Islet of Langerhans (tissue), 1 donor: Measurements from ENCODE around the gene HEXIM1.

Source experiments
- FAIRE-seq: peaks from one replicate; lab custom pipeline; 2011; peaks lifted over from hg19 to GRCh38; lab: Jason Lieb, UNC

HEXIM1 gene, protein sequence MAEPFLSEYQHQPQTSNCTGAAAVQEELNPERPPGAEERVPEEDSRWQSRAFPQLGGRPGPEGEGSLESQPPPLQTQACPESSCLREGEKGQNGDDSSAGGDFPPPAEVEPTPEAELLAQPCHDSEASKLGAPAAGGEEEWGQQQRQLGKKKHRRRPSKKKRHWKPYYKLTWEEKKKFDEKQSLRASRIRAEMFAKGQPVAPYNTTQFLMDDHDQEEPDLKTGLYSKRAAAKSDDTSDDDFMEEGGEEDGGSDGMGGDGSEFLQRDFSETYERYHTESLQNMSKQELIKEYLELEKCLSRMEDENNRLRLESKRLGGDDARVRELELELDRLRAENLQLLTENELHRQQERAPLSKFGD

DNA sequence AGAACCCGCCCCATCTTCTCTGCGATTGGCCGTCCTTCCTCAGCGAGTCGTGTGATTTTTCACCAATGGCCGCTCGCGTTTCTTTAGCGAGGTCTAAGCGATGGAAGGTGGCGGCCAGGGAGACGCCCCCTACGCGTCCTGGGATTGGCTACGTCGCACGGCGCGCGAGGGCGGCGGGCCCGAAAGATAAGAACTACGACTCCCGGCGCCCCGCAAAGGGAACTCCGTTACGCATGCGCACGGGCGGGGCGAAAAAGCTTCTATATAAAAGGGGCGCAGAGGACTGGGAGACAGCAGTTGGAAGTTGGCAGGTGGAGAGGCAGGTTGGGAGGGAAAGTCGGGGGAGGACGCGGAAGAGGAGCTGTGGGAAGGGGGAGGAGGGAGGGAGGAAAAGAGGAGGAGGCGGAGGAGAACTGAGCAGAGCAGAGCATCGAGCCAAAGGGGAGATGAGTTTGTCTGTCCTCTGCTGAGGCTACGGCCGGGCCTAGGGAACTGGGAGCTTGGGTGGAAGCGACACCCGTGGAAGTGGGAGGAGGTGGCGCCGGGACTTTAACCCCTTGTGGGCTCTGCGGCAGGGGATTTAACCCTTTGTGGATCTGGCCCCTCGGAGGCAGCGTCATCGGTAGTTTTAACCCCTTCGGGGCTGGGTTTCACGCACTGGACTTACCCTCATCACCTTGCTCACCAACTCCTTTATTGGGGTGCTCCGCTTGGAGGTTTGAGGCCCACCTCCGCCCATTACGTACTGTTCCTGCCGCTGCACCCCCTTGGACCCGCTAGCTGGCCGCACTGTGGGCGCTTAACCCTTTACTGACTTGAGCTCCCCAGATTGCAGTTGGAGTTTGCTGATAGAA is at the start of gene HEXIM1:
HEXIM1 (plus strand) TSS at position 293 of the 854 bp plus-strand sequence. CDS start 716 bp downstream, outside the sequence.
- FAIRE-seq, result peak; percentile 78

DNA sequence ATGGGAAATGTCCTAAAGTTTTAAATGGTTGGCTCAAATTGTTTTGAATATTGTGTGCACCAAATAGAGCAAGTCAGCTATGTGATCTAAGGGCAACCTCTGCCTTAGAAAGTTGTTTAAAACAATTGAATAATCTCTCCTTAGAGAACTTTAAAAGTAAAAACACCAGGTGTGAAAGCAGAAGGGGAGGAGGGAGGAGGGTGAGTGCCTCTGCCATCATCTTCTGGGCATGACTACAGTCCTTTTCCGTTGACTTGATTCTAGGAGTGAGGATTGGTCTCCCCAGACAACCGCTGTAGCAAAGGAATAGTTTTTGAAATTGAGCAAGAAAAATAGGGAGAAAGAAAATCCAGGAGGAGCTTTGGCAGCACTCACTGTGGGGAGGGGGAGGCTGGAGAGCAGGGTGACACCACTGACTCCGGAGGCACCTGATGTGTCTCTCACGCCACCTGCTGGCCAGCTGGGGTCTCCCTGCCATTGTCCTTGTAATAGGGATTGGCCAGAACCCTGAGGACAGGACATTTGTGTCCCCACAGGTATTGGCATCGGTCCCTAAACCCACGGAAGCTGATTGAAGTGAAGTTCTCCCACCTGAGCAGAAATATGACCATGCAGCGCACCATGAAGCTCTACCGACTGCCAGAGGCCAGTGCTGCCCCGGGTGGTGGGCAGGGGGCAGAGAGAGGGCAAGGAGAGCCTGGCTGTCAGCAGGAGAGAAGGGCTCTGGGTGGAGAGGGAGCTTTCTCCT is 49.2 kb upstream of the HEXIM1 start:
- no peak for FAIRE-seq

DNA sequence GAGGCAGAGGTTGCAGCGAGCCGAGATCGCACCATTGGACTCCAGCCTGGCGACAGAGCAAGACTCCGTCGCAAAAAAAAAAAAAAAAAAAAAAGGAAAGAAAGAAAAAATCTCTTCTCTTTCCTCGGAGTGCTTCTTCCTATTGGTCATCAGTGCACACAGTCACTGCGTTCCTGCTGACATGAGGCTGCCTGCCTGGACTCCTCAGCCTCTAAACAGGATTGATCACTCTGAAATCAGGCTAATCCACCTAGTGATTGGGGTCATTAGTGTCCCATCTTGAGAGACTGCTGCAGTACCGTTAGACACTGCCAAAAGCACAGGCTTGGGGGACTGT is 46.8 kb upstream of the HEXIM1 start:
- FAIRE-seq, result no peak

DNA sequence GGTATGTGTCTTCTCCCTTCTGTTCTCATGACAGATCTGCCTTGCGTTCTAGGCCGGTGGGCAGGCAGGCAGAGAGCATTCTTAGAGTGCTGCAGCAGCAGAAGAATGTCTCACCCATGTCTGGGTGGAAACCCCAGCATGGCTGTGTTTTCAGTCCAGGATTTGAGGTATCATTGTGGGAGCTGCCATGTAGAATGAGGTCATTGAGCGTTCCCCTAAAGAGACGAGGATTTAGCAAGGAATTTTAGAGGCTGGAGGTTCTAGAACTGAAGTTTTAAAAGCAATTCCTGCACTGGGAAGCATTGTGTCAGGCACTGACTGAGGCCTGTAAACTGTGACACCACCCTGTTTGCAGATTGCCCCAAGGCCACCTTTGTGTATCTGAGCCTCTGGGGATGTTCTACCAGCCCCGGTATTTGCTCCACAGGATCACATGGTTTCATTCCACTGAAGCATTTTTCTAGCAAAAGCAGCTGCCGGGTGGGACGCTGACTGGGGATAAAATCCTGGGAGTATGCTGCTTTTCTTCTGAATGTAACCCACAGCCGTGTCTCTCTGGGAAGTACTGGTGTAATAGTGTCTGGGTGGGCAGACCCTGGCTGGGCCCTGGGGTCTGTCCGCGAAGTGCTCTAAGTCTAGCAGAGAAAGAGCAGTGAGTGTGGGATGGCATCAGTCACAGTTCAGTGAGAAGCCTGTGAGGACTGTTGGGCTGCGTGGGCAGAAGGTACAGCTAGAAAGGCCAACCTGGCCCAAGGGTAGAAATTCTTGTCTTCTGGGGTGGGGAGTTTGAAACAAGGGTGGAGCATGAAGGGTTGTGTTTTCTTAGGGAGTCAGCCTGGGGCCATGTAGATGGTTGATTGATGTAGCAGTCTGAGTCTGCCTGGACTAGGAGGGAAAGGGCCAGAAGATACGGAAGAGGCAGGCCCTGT is 46.1 kb upstream of the HEXIM1 start:
- no peak for FAIRE-seq

DNA sequence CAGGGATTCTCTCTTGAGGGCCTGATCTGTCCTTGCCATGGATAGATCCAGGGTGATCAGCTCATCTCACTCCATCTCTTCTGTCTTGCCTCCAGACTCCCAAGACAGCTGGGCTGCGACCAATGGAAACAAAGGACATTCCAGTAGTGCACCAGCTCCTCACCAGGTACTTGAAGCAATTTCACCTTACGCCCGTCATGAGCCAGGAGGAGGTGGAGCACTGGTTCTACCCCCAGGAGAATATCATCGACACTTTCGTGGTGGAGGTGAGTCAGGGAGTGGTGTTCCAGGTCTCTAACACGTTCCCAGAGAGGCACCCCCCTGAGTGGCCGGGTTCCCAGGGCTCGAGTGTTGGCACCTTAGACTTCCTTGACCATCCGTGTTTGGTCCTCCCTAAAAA is 45.4 kb upstream of the HEXIM1 start:
- FAIRE-seq, result no peak

DNA sequence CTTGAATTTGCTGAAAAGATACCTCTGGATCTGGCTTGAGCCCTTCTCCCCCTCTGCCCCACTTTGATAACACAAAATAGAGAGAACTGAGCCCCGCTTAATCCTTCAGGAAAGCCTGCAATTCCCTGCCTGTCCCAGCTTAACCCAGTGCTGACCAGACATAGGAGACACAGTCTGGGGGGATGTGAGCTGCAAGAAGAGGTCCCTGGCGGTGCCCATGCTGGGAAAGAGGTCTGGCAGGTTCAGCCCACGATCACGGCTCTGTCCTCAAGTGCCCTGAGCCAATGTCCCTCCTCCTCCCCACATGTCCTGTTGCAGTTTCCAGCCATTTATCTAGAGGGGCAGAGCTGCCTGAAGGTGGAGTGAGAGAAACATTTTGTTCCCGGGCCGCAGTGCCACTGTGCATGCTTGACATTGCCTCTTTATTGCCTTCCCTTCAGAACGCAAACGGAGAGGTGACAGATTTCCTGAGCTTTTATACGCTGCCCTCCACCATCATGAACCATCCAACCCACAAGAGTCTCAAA is 44.9 kb upstream of the HEXIM1 start:
- no peak for FAIRE-seq

DNA sequence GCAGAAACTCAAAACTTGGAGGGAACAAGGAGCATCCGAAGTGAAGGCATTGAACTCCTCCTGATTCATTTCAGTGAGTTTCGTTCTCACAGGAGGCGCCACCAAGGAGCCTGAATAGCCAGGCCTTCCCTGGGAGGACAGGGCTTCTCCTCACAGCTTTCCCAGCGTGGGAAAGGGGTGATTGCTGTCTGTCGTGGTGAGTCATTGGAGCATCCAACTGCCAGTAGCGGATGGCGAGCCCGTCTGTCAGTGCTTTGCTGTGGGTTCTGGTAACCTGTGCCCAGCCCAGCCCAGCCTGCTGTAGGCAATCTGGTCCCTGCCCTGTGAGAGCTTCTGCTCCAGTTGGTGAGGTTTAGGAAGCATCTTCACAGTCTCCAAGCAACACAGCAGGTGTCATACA is 44.2 kb upstream of the HEXIM1 start:
- no peak for FAIRE-seq

DNA sequence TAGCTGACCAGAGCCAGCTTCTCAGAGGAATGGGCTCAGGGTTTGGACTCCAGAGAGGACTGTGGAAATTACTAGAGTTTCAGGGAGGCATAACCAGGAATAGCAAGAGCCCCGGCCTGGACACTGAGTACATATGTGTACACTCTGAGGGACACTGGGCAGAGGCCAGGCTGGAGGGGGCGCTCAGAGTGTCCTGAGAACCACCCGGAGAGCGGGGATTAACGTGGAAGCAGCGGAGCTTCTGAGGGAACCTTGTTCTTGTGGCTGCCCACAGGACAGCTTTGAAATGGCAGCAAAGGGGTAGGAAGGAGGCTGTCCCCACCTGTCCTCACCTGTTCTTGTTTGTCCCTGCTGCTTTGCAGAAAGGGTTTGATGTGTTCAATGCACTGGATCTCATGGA is 43.8 kb upstream of the HEXIM1 start:
- no peak for FAIRE-seq

DNA sequence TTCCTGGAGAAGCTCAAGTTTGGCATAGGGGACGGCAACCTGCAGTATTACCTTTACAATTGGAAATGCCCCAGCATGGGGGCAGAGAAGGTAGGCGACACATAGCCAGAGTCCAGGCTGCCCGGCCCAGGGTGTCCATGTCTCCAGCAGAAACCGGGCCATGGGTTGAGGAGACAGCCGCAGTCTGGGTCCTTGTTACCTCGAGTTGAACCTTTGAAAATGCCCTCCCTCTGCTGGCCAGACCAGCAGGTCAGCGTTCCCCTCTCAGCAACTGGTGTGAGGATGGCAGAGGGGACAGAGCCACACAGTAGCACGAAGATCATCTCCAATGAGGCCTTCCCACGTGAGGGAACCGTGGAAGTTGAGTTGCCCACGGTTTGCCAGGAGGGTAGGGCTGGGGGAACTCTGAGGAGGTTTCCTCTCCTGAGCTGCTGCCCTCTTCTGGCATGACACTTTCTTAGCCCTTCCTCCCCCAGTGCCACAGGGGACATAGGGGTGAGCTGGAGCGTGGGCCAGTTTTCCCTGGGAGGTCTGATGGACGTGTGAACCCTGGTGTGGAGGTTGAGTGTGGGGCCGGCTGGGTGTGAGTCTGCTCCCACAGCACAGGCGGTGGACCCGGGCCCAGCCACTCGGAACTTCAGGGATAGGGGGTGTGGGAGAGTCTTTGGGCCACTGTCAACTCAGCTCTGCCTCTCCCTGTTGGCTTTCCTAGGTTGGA is 43.2 kb upstream of the HEXIM1 start:
- FAIRE-seq, result no peak

DNA sequence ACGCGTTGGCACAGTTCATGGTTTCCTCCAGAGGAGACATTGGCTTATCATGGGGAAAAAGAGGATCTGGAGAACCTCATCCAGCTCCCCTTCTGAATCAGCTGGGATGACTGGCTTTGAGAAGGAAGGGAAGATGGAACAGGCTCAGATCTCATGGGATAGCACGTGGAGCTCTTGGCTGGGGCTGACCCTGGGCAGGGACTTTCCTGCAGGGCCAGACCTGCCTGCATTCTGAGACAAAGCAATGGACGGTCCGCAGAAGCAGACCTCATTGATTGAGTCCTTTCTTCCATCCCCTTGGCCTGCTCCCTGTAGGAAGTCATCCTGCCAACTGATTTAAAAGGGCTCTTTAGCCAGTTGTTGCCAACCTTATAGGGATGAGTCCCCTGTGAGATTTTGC is 42.2 kb upstream of the HEXIM1 start:
- FAIRE-seq, result no peak

DNA sequence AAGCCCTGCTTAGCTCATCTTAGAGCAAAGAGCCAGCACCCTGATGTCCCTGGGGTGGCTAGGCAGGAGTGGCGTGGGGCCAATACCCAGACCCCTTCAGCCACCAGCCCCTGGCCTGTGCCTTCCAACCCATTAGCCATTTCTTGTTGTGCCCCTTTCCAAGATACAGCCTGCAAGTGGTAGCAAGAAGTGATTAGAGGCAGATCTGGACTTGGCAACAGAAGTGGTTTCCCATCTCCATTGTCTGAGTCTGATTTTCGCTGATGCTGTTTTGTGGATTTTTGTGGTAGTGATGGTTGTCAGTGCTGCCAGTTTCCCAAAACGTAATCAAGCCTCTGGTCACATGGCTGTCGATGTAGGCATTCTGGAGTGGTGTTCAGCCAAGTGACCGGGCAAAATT is 41.7 kb upstream of the HEXIM1 start:
- FAIRE-seq, result no peak

DNA sequence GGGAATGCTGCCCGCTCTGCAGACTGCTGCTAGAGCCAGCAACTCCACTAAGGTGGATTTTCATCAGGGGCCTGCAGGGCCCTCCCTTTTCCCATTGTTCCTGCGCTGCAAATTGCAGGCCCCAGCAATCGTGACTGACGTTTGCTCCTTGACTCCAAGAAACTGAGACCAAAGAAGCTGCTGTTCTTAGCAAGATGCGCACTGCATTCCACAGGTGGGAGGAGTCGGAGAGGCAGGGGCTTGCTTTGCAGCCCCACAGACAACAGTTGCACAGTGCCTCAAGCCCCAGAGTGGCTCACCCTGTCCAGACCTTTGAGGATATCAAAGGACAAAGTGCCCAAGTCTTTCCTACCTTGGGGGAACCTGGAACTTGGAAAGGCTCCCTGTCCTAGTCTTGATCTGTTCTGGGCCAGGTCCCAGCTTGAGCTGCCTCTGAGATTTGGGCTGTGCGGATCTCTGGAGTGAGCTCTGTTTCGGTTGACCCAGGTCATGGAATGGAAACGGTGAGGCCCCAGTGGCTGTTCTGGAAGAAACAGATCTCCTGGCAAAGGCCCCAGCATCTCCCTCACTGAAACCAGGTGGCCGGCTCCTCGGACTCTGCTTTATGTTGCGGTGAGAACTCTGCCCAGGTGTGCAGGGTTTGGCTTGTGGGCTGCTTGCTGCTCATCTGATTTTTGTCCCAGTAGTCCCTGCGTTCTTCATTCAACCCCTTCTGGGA is 40.8 kb upstream of the HEXIM1 start:
- FAIRE-seq, result no peak

DNA sequence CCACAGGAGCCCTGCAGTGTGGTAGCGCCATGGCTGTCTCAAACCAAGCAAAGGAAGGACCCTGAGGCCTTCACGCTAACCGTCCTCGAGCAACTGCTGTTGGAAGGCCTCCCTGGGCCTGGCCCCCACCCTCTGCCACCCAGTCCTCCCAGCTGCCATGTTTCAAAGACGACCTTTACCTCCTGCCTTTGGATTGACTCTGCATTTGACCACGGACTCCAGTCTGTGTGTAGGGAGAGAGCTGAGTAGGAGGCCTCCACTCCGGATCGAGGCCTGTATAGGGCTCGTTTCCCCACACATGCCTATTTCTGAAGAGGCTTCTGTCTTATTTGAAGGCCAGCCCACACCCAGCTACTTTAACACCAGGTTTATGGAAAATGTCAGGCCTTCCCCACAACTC is 40.2 kb upstream of the HEXIM1 start:
- FAIRE-seq, result no peak

DNA sequence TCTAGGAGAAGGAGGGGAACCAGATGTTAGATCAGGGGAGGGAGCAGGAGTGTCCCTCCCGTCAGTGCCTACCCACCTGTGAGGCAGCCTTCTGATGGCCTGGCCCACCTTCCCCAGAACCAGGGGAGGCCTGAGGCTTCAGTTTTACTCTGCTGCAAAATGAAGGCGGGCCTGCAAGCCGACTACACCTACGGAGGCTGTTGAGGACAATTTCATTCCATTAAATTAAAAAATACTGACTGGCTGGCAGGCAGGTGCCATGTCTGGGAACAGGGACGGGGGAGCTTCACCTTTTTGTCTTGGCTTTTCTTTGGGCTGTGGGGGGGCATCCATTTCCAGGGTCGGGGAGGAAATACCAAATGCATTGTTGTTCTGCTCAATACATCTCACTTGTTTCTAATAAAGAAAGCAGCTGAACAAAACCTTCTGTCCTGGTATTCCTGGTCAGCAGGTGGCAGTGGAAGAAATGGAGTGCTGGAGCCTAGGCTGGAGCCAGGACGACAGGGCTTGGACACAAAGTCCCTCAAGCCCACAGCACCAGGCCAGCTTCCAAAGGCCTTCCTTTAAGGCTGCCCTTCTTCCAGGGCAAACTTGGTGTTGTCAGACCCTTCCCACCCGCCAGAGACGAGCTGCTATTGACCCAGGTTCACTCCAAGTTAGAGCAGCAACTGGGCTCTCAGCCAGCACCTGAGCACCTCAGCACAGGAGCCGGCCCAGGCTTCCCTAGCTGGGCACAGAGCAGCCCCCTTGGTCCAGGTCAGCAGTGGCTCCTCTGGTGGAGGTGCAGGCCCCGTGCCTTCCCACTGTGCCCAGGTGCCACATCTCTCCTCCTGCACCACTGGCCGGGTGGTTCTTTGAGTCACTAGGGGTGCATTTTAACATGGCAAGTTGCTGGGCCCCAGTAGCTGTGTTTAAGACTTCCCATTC is 39.4 kb upstream of the HEXIM1 start:
- no peak for FAIRE-seq

DNA sequence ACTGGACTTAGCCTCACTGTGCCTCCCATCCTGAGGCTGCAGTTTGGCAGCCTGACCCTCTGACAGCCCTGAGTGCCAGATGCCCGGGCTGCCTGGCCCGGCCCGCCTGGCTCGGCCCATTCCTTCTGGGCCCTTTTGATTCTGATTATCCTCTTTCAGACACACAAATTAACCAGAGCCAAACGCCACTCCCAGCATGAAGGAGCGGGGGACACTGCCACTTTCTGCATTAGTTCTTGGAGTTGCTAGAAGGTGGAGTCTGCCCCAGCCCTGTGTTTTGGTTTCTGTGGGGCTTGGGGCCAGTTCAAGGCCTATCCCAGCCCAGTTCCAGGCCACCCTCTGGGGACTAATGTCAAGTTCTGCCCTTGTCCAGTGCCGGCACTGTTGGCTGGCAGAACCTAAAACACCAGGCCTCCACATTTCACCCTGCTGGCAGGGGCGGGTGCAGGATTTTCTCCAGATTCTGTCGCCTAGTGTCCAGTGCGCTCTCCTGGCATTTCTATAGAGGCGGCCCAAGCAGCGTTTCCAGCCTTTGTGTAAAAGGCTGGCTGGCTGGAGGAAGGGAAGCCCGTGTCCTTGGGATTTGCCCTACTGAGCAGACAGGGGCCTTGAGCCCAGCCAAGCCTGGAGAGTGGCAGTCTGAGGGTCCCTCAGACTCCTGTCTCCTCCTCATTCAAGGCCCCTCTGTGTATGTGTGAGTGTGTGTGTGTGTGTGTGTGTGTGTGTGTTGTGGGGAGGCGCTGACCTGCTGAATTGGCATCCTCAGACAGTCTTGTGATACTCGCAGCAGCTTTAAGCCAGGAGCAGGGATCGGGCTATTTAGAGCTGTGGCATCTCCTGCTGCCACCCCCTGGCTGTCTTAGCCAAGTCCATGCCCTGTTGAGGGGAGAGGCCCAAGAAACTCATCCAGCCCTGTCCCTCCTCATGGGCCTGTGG is 37.3 kb upstream of the HEXIM1 start:
- no peak for FAIRE-seq

DNA sequence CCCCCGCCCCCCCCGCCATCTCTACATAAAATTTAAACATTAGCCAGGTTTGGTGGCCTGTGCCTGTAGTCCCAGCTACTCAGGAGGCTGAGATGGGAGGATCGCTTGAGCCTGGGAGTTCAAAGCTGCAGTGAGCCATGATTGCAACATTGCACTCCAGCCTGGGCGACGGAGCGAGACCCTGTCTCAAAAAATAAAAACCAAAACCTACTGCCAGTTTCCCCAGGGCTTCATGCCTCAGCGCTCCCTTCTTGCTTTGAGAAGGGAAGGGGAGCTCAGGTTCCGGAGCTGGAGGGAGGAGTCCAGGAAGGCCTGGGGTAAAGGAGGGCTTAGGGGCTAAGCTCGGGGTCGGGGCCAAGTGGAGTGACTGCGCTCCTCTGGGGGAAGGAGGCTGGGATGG is 36.4 kb upstream of the HEXIM1 start:
- FAIRE-seq, result no peak

DNA sequence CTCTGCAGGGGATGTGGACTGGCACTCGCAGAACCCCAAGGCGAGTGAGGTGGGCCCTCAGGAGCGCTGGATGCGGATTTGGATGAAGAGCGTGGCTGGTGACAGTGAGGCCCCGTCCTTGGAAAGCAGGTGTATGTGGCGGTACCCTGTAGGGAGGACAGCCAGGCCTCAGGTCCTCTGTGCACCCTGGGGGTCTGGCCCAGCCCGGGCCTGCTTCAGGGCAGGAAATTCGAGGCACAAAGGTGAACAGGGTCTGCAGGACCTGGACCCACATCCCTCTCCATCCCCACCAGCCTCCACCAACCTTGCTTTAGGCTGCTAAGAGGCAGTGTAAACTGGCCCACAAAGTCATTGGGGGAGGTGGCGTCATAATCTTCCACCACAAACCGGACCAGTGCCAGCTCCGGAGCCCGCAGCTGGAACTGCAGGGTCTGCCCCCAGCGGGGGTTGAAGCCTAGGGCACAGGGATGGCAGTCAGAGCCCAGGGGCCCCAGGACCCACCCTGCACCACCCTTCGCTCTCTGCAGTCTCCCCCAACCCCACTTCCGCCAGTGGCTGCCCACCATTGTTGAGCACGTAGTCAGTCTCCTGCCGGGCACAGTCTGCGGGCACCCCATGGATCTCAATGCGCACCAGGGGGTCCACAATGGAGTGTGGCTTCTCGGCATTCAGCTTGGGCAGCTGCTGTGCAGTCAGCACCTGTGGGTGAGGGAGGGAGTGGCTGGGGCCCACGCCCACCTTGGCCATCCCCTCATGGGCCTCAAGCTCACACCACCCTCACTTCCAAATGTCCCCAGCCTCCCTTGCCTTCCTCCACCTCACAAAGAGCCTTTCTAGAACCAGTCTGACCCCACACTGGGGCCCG is 35.5 kb upstream of the HEXIM1 start:
- no peak for FAIRE-seq
